Panc1 (cell line): Measurements from ENCODE around the gene CINP. TPM values are rescaled to one million over a fixed set of nuclear protein-coding genes. Genes with fewer than 3 reads are reported as not detected.

ENCODE experiments used
- ATAC-seq: fragments of 200-7000 bp; cut with Tn5 transposase; 2 replicates; pipeline ENCODE4 v1.9.1; 2020; ENCODE audit warnings: mild to moderate bottlenecking, moderate library complexity
- BruUV-seq: library from RNA; stranded (reverse); fragments of 400-500 nt; replicated peaks from 2 replicates; lab custom pipeline; 2021; lab: Mats Ljungman, UMichigan
- CTCF ChIA-PET: fragments of 300-600 bp; sonication (Branson Sonifier 250); formaldehyde crosslinking; loops from one replicate; lab custom pipeline; 2022; ENCODE audit warnings: antibody characterized with exemption; lab: Charles Lee
- POLR2A ChIA-PET: fragments of 300-600 bp; sonication (Branson Sonifier 250); formaldehyde crosslinking; loops from one replicate; lab custom pipeline; 2022; ENCODE audit warnings: antibody characterized with exemption; lab: Charles Lee
- DNase-seq: peaks from one replicate; pipeline ENCODE4 v3.0.0-alpha.2; 2010; ENCODE audit warnings: low read depth, low spot score
- H3K27ac ChIP-seq: 2 replicates; pipeline ENCODE4 v1.5.1; 2011; ENCODE audit warnings: mild to moderate bottlenecking, low read length, inconsistent platforms
- H3K27me3 ChIP-seq: fragments of 200-500 bp; sonication (Bioruptor generic); 2 replicates; pipeline ENCODE4 v1.6.0; 2014; ENCODE audit warnings: low read length, inconsistent platforms; ENCODE audit not compliant: control insufficient read depth, insufficient read depth
- H3K36me3 ChIP-seq: fragments of 200-500 bp; sonication (Bioruptor generic); 2 replicates; pipeline ENCODE4 v1.5.1; 2014; ENCODE audit warnings: inconsistent platforms, mild to moderate bottlenecking, low read length, moderate library complexity; ENCODE audit not compliant: control insufficient read depth, insufficient read depth
- H3K4me1 ChIP-seq: 2 replicates; pipeline ENCODE4 v1.5.1; 2011; ENCODE audit warnings: inconsistent platforms, mild to moderate bottlenecking, low read length, moderate library complexity; ENCODE audit not compliant: control insufficient read depth, insufficient read depth
- H3K4me3 ChIP-seq, 2 experiments: 2 replicates each; pipeline ENCODE4 v1.5.1; 2011 to 2012; ENCODE audit warnings: low read depth in 2 of 2, low read length in 2 of 2, mild to moderate bottlenecking in 2 of 2, inconsistent platforms in 1 of 2, moderate library complexity in 1 of 2
- H3K9me3 ChIP-seq: fragments of 200-500 bp; sonication (Bioruptor generic); 2 replicates; pipeline ENCODE4 v1.5.1; 2014; ENCODE audit warnings: low read depth, mild to moderate bottlenecking, inconsistent platforms, low read length, moderate library complexity; ENCODE audit not compliant: control insufficient read depth, insufficient read depth
- CTCF ChIP-seq: fragments of 450-650 bp; IDR thresholded peaks from 2 replicates; pipeline ENCODE4 v1.5.1; 2017; ENCODE audit warnings: mild to moderate bottlenecking
- POLR2AphosphoS5 ChIP-seq: IDR thresholded peaks from 2 replicates; pipeline ENCODE4 v1.6.1; 2012; ENCODE audit warnings: mild to moderate bottlenecking, low read depth, low read length, moderate library complexity
- REST ChIP-seq, 2 experiments: IDR thresholded peaks; 2 replicates each; pipeline ENCODE4 v1.6.1; 2011 to 2012; ENCODE audit warnings: low read depth in 2 of 2, control low read depth in 1 of 2, low read length in 1 of 2, mild to moderate bottlenecking in 1 of 2, moderate library complexity in 1 of 2; ENCODE audit not compliant: insufficient read depth in 1 of 2
- SIN3A ChIP-seq: IDR thresholded peaks from 2 replicates; pipeline ENCODE4 v1.6.1; 2012; ENCODE audit warnings: low read depth, mild to moderate bottlenecking, low read length, moderate library complexity, borderline replicate concordance; ENCODE audit not compliant: insufficient read depth
- TCF7L2 ChIP-seq: IDR thresholded peaks from 2 replicates; pipeline ENCODE4 v1.6.1; 2011; ENCODE audit warnings: mild to moderate bottlenecking, low read depth, low read length, inconsistent platforms
- in situ Hi-C: cut with HindIII; loops from 2 replicates; pipeline ENCODE4 v1.10.0; 2016; ENCODE audit warnings: low sequenced_read_pairs, low pct_unique_long_range_greater_than_20kb
- intact Hi-C: fragments of 100-400 bp; cut with micrococcal nuclease; formaldehyde crosslinking; loops from one replicate; pipeline ENCODE4 v1.10.0; 2022; ENCODE audit not compliant: unreplicated experiment
- total RNA-seq: library from RNA; stranded (reverse); gene quantifications from one replicate; pipeline ENCODE4 v1.2.1, GENCODE V29; 2021; ENCODE audit not compliant: unreplicated experiment

CINP gene
- total RNA-seq, 1 experiment from 2014 or later: 28.3 TPM

GRCh38 chr14:102359341-102359740 is 3.3 kb downstream of the CINP start:
- CTCF ChIA-PET: no interaction called here
- POLR2A ChIA-PET: no interaction called here
- intact Hi-C loops (no loop called here), in situ Hi-C loops (no loop called here)
- Histone ChIP-seq H3K27ac (no peak overlapping the region), H3K27me3 (no peaks in the 10 kb centered on the region), H3K9me3 (no peaks in the 10 kb centered on the region), H3K36me3 (peaks cover 4% of the 10 kb centered on the region; the same call in 1 of the 2 replicates), H3K4me3 (no peak overlapping the region), H3K4me1 (peaks cover 4% of the 10 kb centered on the region; the same call in 1 of the 2 replicates)
- TF ChIP-seq REST (IDR thresholded peaks at IDR 0.05; ENCODE audit: insufficient read depth in 1 of 2, low read depth in 2 of 2, low read length in 1 of 2) (no peak), SIN3A (no peak), TCF7L2 (no peak), POLR2AphosphoS5 (no peak), CTCF (no peak)
- ATAC-seq (no peak), DNase-seq (no peak)
- no TSS peak for BruUV-seq

GRCh38 chr14:102356280-102356679 is 6.4 kb downstream of the CINP start:
- no peaks in the 10 kb centered on the region for H3K36me3 ChIP-seq
- intact Hi-C loops: no loop called here
- no TSS peak for BruUV-seq
- CTCF ChIA-PET: no interaction called here
- no peak overlapping the region for H3K27ac ChIP-seq
- TF ChIP-seq CTCF (no peak), POLR2AphosphoS5 (no peak), REST (IDR thresholded peaks at IDR 0.05; ENCODE audit: insufficient read depth in 1 of 2, low read depth in 2 of 2, low read length in 1 of 2) (no peak), TCF7L2 (no peak), SIN3A (no peak)
- ATAC-seq (no peak), DNase-seq (no peak)
- H3K4me3 ChIP-seq: no peak overlapping the region
- H3K4me1 ChIP-seq: no peaks in the 10 kb centered on the region
- H3K27me3 ChIP-seq: no peaks in the 10 kb centered on the region
- in situ Hi-C loops: no loop called here
- POLR2A ChIA-PET: no interaction called here
- no peaks in the 10 kb centered on the region for H3K9me3 ChIP-seq
